H1 (cell line): ENCODE measurements around the gene ZNF516. TPM values are rescaled to one million over a fixed set of nuclear protein-coding genes. Genes with fewer than 3 reads are reported as not detected.
A peak's percentile ranks its signal among the peaks of the same experiment; 100 is the strongest.

Experiments
- CTCF ChIA-PET: fragments of 300-600 bp; sonication (Branson Sonifier 250); formaldehyde crosslinking; loops from one replicate; lab custom pipeline; 2021; ENCODE audit not compliant: partially characterized antibody; lab: Charles Lee
- POLR2A ChIA-PET: fragments of 300-600 bp; sonication (Branson Sonifier 250); formaldehyde crosslinking; loops from one replicate; lab custom pipeline; 2021; ENCODE audit warnings: inconsistent platforms; ENCODE audit not compliant: partially characterized antibody; lab: Charles Lee
- DNase-seq, 2 experiments: peaks; one replicate each; pipeline versions ENCODE4 v3.0.0 to v3.0.0-alpha.2; 2010 to 2022; ENCODE audit warnings: low spot score in 2 of 2, low read depth in 1 of 2, mixed read lengths in 1 of 2
- FAIRE-seq: peaks from 2 replicates; lab custom pipeline; 2011; peaks lifted over from hg19 to GRCh38; lab: Jason Lieb, UNC
- H2AFZ ChIP-seq: 2 replicates; pipeline ENCODE4 v1.8.1; 2012; ENCODE audit warnings: low read length, inconsistent platforms
- H2AK5ac ChIP-seq: 2 replicates; pipeline ENCODE4 v1.6.1; 2013; ENCODE audit warnings: low read depth, low read length
- H2BK120ac ChIP-seq: replicated peaks from 2 replicates; pipeline ENCODE3; 2013; ENCODE audit warnings: low read depth, low read length, inconsistent platforms
- H2BK12ac ChIP-seq: 2 replicates; pipeline ENCODE4 v1.6.1; 2013; ENCODE audit warnings: low read depth, low read length
- H2BK15ac ChIP-seq: 2 replicates; pipeline ENCODE4 v1.6.1; 2013; ENCODE audit warnings: low read length
- H2BK20ac ChIP-seq: 2 replicates; pipeline ENCODE4 v1.6.1; 2013; ENCODE audit warnings: low read length
- H2BK5ac ChIP-seq: 2 replicates; pipeline ENCODE4 v1.6.1; 2013; ENCODE audit warnings: low read depth, low read length
- H3K14ac ChIP-seq: 2 replicates; pipeline ENCODE4 v1.6.1; 2013; ENCODE audit warnings: inconsistent platforms; ENCODE audit not compliant: insufficient read length
- H3K18ac ChIP-seq: 2 replicates; pipeline ENCODE4 v1.6.1; 2013; ENCODE audit warnings: low read length; ENCODE audit errors: extremely low read depth
- H3K23ac ChIP-seq: 2 replicates; pipeline ENCODE4 v1.6.1; 2013; ENCODE audit warnings: inconsistent platforms; ENCODE audit not compliant: insufficient read length
- H3K23me2 ChIP-seq: 2 replicates; pipeline ENCODE4 v1.6.1; 2013; ENCODE audit warnings: low read depth, low read length
- H3K27ac ChIP-seq: 2 replicates; pipeline ENCODE4 v1.6.1; 2011; ENCODE audit warnings: low read depth, low read length, inconsistent platforms
- H3K27me3 ChIP-seq, 4 experiments: replicated peaks in 1 of 4; 1 replicate in 1 of 4; 2 replicates in 3 of 4; pipeline versions ENCODE4 v1.6.1 to v1.8.1; 2011 to 2013; ENCODE audit warnings: low read length in 3 of 4, mild to moderate bottlenecking in 3 of 4, inconsistent platforms in 2 of 4, mixed read lengths in 2 of 4, moderate library complexity in 1 of 4; ENCODE audit not compliant: control insufficient read depth in 3 of 4, insufficient read depth in 3 of 4; ENCODE audit errors: extremely low read depth in 1 of 4
- H3K36me3 ChIP-seq, 4 experiments: 2 replicates each; pipeline versions ENCODE4 v1.6.1 to v1.8.1; 2011 to 2013; ENCODE audit warnings: mild to moderate bottlenecking in 4 of 4, low read length in 3 of 4, moderate library complexity in 2 of 4, control low read depth in 1 of 4, inconsistent platforms in 1 of 4; ENCODE audit not compliant: insufficient read depth in 4 of 4, control insufficient read depth in 2 of 4
- H3K4ac ChIP-seq: replicated peaks from 2 replicates; pipeline ENCODE3; 2013; ENCODE audit warnings: low read length, low read depth, mixed read lengths, inconsistent platforms; ENCODE audit not compliant: insufficient read length
- H3K4me1 ChIP-seq, 4 experiments: replicated peaks in 1 of 4; 1 replicate in 1 of 4; 2 replicates in 3 of 4; pipeline versions ENCODE4 v1.6.1 to v1.8.1; 2011 to 2013; ENCODE audit warnings: low read length in 3 of 4, inconsistent platforms in 2 of 4, mixed read lengths in 1 of 4; ENCODE audit not compliant: insufficient read depth in 4 of 4, control insufficient read depth in 3 of 4
- H3K4me2 ChIP-seq, 2 experiments: 2 replicates each; pipeline versions ENCODE4 v1.6.1 to v1.8.1; 2011 to 2013; ENCODE audit warnings: low read depth in 2 of 2, low read length in 2 of 2, control low read depth in 1 of 2, inconsistent platforms in 1 of 2, mild to moderate bottlenecking in 1 of 2; ENCODE audit not compliant: insufficient read depth in 1 of 2
- H3K4me3 ChIP-seq, 4 experiments: fragments of 200-600, 300-600 bp in 1 of 4; sonication (generic), shearing (Covaris generic), sonication (Bioruptor Twin) in 1 of 4; 2 replicates each; pipeline versions ENCODE4 v1.5.1 to v1.8.1; 2011 to 2016; ENCODE audit warnings: low read length in 4 of 4, low read depth in 3 of 4, control low read depth in 2 of 4, inconsistent platforms in 2 of 4, mild to moderate bottlenecking in 2 of 4, mixed read lengths in 1 of 4, moderate library complexity in 1 of 4; ENCODE audit not compliant: insufficient read depth in 2 of 4; ENCODE audit errors: extremely low read depth in 1 of 4
- H3K56ac ChIP-seq: replicated peaks from 2 replicates; pipeline ENCODE3; 2013; ENCODE audit warnings: low read depth, mild to moderate bottlenecking, mixed read lengths, low read length, inconsistent platforms; ENCODE audit not compliant: insufficient read length
- H3K79me1 ChIP-seq: 2 replicates; pipeline ENCODE4 v1.6.1; 2013; ENCODE audit warnings: low read depth, low read length, control low read depth
- H3K79me2 ChIP-seq, 2 experiments: 2 replicates each; pipeline versions ENCODE4 v1.6.1 to v1.8.1; 2012 to 2013; ENCODE audit warnings: low read length in 2 of 2, mild to moderate bottlenecking in 2 of 2, inconsistent platforms in 1 of 2; ENCODE audit not compliant: insufficient read depth in 2 of 2, control insufficient read depth in 1 of 2
- H3K9ac ChIP-seq, 4 experiments: replicated peaks in 1 of 4; 1 replicate in 1 of 4; 2 replicates in 3 of 4; pipeline versions ENCODE4 v1.6.1 to v1.8.1; 2011 to 2013; ENCODE audit warnings: low read depth in 3 of 4, low read length in 3 of 4, control low read depth in 2 of 4, mild to moderate bottlenecking in 2 of 4, moderate library complexity in 2 of 4, inconsistent platforms in 1 of 4; ENCODE audit errors: extremely low read depth in 1 of 4
- H3K9me3 ChIP-seq, 2 experiments: 2 replicates each; pipeline versions ENCODE4 v1.6.1 to v1.8.1; 2012 to 2013; ENCODE audit warnings: mild to moderate bottlenecking in 2 of 2, moderate library complexity in 2 of 2, control low read depth in 1 of 2, inconsistent platforms in 1 of 2, low read depth in 1 of 2, low read length in 1 of 2, mixed read lengths in 1 of 2; ENCODE audit not compliant: insufficient read depth in 2 of 2
- H4K20me1 ChIP-seq, 2 experiments: replicated peaks in 1 of 2; 2 replicates each; pipeline versions ENCODE3 to v1.8.1; 2011 to 2013; ENCODE audit warnings: inconsistent platforms in 2 of 2, low read length in 2 of 2, mild to moderate bottlenecking in 1 of 2; ENCODE audit not compliant: insufficient read depth in 2 of 2, control insufficient read depth in 1 of 2
- H4K5ac ChIP-seq: 2 replicates; pipeline ENCODE4 v1.6.1; 2013; ENCODE audit warnings: low read length, low read depth, mixed read lengths, inconsistent platforms; ENCODE audit not compliant: insufficient read length
- H4K8ac ChIP-seq: 2 replicates; pipeline ENCODE4 v1.8.0; 2013; ENCODE audit warnings: mild to moderate bottlenecking, moderate library complexity, low read length, inconsistent platforms; ENCODE audit not compliant: insufficient read depth; ENCODE audit errors: extremely low read depth
- H4K91ac ChIP-seq: replicated peaks from 2 replicates; pipeline ENCODE3; 2013; ENCODE audit warnings: low read length, mixed read lengths, inconsistent platforms; ENCODE audit not compliant: insufficient read length
- ASH2L ChIP-seq: fragments of 200-600, 300-600 bp; sonication (generic); IDR thresholded peaks from one replicate; pipeline ENCODE4 v1.7.1; 2017; ENCODE audit warnings: low read length
- GABPA ChIP-seq: IDR thresholded peaks from 2 replicates; pipeline ENCODE4 v1.6.1; 2011; ENCODE audit warnings: mild to moderate bottlenecking, low read length, moderate library complexity, borderline replicate concordance; ENCODE audit not compliant: insufficient read depth
- GTF2F1 ChIP-seq: IDR thresholded peaks from 2 replicates; pipeline ENCODE4 v1.6.1; 2012; ENCODE audit warnings: low read depth, low read length, improper control_type of control experiment, borderline replicate concordance
- RAD21 ChIP-seq, 2 experiments: IDR thresholded peaks in 1 of 2; conservative IDR thresholded peaks in 1 of 2; 2 replicates each; pipeline ENCODE4 v1.6.1; 2011; ENCODE audit warnings: low read depth in 2 of 2, low read length in 2 of 2, improper control_type of control experiment in 1 of 2, inconsistent platforms in 1 of 2, mild to moderate bottlenecking in 1 of 2, moderate library complexity in 1 of 2
- SUZ12 ChIP-seq: fragments of 200-600 bp; sonication (generic); IDR thresholded peaks from 2 replicates; pipeline ENCODE4 v1.6.1; 2012; ENCODE audit warnings: mild to moderate bottlenecking, inconsistent platforms, low read length, moderate library complexity, mixed read lengths
- TAF1 ChIP-seq: IDR thresholded peaks from 2 replicates; pipeline ENCODE4 v1.6.1; 2011; ENCODE audit warnings: mild to moderate bottlenecking, low read depth, low read length
- TAF7 ChIP-seq: optimal IDR thresholded peaks from 2 replicates; pipeline ENCODE3; 2011; ENCODE audit warnings: low read depth, mild to moderate bottlenecking, inconsistent platforms, low read length, moderate library complexity, borderline replicate concordance
- WGBS, 2 experiments: shearing (Covaris generic) in 1 of 2; methylation state at CpG; one replicate each; pipeline versions ENCODE4 v1.1.6 to v1.1.7; 2013 to 2015; ENCODE audit warnings: low lambda C conversion rate in 2 of 2, mixed read lengths in 2 of 2, inconsistent platforms in 1 of 2, low coverage in 1 of 2, missing lambda C conversion rate in 1 of 2; ENCODE audit not compliant: insufficient replicate concordance in 2 of 2, insufficient coverage in 1 of 2, insufficient read length in 1 of 2; ENCODE audit errors: extremely low coverage in 1 of 2, missing lambda C conversion rate in 1 of 2; 5-methylcytosine and 5-hydroxymethylcytosine counted together
- polyA plus RNA-seq, 7 experiments: library from polyadenylated mRNA; depleted of rRNA in 3 of 7; stranded (reverse) in 5 of 7; unstranded in 2 of 7; fragments of >200 nt in 5 of 7; fragments of 200-250 nt in 2 of 7; gene quantifications; 1 replicate in 5 of 7; 2 replicates in 1 of 7; 4 replicates in 1 of 7; pipeline versions ENCODE4 v1.2.1 to v1.2.3, GENCODE V29; 2011 to 2013; ENCODE audit warnings: missing spikeins in 2 of 7, mixed read lengths in 2 of 7
- total RNA-seq: library from RNA; stranded (reverse); fragmentation: NEBNext Ultra II Directional; extraction: Animal tissue kit (Norgen Biotek cat#: 25700); gene quantifications from 2 replicates; pipeline ENCODE4 v1.2.1, GENCODE V29; 2021

Gene ZNF516
- total and polyA plus RNA-seq, 2 of the 8 experiments (the other 6 are each of a cell fraction or from before 2014, with no cell fraction given) = 7.3 to 17.0 TPM

GRCh38 chr18:76450452-76451395, 44.3 kb downstream of the ZNF516 start:
- ChIA-PET CTCF (interaction anchor here (0.6 to 3.0 kb wide), 14 partner anchors 9 to 207 kb away, joined by 3 to 8 read pairs (median 4); no protein-coding TSS in a partner anchor), POLR2A (interaction anchor here (0.7 to 1.3 kb wide), 2 partner anchors 37 to 43 kb away, joined by 3 to 4 read pairs; no protein-coding TSS in a partner anchor)
- Histone ChIP-seq H3K4ac (peak overlapping the region; percentile 4), H3K18ac (peak overlapping the region; percentile 73), H3K56ac (no peak overlapping the region), H2BK15ac (0 out of 2 replicates have a peak overlapping the region, but pooled peaks have one; percentile 34), H2AFZ (peak overlapping the region; percentile 21; the same call in 1 of the 2 replicates), H3K36me3 (no peaks in the 10 kb centered on the region), H2BK5ac (peak overlapping the region; percentile 71), H2BK12ac (no peak overlapping the region), H3K79me1 (peaks cover 3% of the 10 kb centered on the region), H4K91ac (no peak overlapping the region), H4K20me1 (peaks cover 7 to 9% of the 10 kb centered on the region in 2 experiments), H3K27me3 (peaks cover 0 to 22% (median 15%) of the 10 kb centered on the region in 4 experiments; a peak in 5 of 7 replicates), H3K4me3 (peak overlapping the region; percentile 40 to 62 (median 54); a peak in 7 of 8 replicates)
- FAIRE-seq (peak; percentile 45), DNase-seq (peak in 1 of 2 experiments; percentile 52)
- WGBS, 2 experiments = 10% methylated on average over 35 of the region's 35 CpGs; no CpG with 5 or more reads in 1 of the 2 experiments
- no peak for TF ChIP-seq TAF7
- peak; percentile 19 for TF ChIP-seq ASH2L
- TF ChIP-seq SUZ12 = peak; percentile 15; the same call in 1 of the 2 replicates
- TF ChIP-seq RAD21 (IDR thresholded peaks at IDR 0.05 in 1 of 2, conservative IDR thresholded peaks at IDR 0.05 in 1 of 2; ENCODE audit: low read depth in 2 of 2, low read length in 2 of 2) = no peak
- no peak for TF ChIP-seq TAF1
- TF ChIP-seq GTF2F1 = no peak
- no peak for TF ChIP-seq GABPA
- TF ChIP-seq, all 59 proteins: peak for 2
- H3K23ac ChIP-seq = no peak overlapping the region
- peak overlapping the region; percentile 91 to 92 for H3K4me2 ChIP-seq
- H2BK20ac ChIP-seq = no peak overlapping the region
- H2AK5ac ChIP-seq = no peak overlapping the region
- H3K27ac ChIP-seq = no peak overlapping the region
- no peak overlapping the region for H4K5ac ChIP-seq
- H3K14ac ChIP-seq = no peak overlapping the region
- H2BK120ac ChIP-seq = no peak overlapping the region
- H3K23me2 ChIP-seq = peaks cover 13% of the 10 kb centered on the region
- H3K4me1 ChIP-seq = peaks cover 8 to 20% (median 16%) of the 10 kb centered on the region in 4 experiments
- H3K9ac ChIP-seq = peak overlapping the region in 3 of 4 experiments; percentile 5 to 35 (median 28); a peak in 3 of 7 replicates
- peaks cover 0 to 32% of the 10 kb centered on the region in 2 experiments; a peak in 1 of 4 replicates for H3K79me2 ChIP-seq
- H3K9me3 ChIP-seq = no peaks in the 10 kb centered on the region
- no peak overlapping the region for H4K8ac ChIP-seq
